NCI-H1930 (cell line): ENCODE results near the gene NNMT.
A peak's percentile ranks its signal among the peaks of the same experiment; 100 is the strongest.

ENCODE experiments used
- DNase-seq, 2 experiments: peaks; one replicate each; lab custom pipeline; 2025; lab: John Stamatoyannopoulos, UW

The NNMT gene

DNA sequence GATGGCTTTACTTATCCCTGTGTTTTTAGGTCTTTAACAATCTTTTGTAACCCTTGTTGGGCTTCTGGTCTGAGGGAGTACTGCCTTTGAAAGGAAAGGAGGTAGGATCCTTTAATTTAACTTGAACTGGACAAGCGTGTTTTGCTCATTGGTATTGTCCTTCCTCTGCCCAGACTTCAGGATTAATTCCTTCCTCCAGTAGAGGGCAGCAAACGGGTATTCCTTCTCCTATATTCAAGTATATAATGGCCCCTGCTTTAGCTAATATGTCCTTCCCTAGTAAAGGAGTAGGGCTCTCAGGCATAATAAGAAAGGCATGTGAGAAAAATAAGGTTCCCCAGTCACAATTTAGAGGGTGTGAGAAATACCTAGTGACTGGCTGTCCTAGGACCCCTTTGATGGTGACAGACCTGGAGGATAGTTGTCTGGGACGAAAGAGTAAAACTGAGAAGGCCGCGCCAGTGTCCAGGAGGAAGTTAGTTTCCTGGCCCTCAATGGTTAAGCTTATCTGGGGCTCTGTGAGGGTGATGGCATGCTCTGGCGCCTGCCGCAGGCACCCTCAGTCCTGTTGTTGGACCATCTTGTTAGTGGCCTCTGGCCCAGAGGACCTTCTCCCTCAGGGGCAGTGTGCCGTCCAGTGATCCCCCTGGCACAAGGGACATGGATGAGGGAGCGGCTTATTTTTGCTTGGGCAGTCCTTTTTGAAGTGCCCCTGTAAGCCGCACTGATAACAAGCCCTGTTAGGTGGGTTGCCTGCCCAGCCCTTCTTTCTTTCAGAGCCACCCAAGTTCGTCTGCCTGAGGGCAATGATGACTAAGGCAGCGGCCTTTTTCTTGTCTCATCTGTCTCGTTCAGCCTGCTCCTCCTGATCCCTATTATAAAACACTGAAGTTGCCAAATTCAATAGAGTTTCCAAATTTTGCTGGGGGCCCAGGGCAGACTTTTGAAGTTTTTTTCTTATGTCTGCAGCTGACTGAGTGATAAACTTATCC lies 52.3 kb downstream of the NNMT start:
- peak in 1 of 2 experiments; percentile 4 for DNase-seq

DNA sequence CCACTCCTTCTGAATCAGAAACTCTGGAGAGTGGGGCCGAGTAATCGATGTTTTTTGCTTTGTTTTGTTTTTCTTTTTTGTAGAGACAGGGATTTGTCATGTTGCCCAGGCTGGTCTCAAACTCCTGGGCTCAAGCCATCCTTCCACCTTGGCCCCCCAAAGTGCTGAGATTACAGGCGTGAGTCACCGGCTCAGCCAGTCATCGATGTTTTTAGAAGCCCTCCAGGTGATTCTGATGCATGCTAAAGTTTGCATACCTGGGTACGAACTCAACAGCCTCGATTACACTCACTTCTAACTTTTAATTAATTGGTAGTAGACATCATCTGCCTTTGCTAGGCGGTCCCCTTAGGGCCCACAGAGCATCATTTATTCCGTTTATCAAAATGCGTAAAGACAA lies 53.8 kb downstream of the NNMT start:
- DNase-seq = no peak

DNA sequence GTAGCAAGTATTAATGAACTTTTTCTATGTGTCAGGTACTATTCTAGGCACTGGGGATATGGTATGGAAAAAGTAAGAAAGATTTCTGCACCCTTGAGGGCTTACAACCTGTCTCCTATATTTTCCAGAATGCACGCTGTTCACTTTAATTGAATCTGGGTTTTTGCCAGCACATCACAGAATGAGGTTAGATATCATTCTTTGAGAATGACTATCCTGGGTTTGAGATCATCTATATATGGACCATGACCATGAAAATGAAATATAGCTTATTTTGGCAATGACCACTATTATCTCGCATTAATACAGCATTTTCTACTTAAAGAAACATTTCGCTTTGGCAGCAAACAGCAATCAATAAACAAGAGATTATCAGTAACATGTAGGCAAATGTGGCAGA lies 57.2 kb downstream of the NNMT start:
- no peak for DNase-seq

DNA sequence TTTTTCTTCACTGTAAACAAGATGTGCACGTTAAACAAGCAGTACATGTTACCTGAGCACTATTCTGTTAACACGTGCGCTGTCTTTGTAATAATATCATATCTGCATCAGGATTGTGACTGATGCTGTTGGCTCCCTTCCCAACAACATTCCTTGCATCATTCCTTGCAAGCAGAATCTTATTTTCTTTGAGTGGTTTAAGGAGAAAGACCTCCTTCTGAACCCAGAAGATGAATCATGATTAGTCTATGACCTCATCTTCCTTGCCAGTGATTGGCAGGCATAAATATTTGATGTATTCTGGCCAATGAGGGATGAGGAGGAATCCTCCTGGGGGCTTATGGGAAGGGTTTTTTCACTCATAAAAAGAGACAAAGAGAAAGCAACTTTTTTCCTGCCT lies 57.9 kb downstream of the NNMT start:
- no peak for DNase-seq

DNA sequence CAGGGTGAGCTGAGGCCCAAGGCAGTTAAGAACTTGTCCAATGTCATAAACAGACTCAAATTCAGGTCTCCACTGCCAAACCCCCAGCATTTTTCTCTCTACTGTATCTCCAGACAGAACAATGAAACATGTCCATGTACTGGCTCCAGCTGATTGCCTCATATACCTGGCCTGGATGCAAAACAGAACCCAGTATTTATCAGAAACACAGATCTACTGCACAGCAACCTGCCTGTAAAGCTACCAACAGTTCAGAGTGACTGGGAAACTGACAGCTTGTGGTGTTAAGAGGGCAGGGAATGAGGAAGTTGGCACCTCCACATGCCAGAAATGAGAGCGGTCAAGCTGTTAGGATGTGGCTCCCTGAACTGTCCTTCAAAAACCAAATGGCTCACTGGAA lies 62.5 kb downstream of the NNMT start:
- DNase-seq = no peak

DNA sequence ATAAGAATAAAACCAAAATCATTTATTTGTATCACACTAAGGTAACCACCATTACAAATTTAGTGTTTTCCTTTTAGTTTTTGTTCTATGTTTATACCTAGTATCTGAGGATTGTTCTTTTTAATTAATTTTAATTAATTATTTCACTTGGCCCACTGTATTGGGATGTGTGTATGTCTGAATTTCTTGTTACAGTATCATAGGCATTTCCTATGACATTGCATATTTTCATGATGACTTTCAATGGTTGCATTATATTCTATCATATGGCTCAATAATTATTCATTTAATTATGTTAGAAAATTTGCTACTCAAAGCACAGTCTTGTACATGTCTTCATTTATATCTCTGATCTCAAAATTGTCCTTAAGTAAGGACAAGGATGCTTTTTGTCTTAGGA lies 63.1 kb downstream of the NNMT start:
- DNase-seq = no peak

DNA sequence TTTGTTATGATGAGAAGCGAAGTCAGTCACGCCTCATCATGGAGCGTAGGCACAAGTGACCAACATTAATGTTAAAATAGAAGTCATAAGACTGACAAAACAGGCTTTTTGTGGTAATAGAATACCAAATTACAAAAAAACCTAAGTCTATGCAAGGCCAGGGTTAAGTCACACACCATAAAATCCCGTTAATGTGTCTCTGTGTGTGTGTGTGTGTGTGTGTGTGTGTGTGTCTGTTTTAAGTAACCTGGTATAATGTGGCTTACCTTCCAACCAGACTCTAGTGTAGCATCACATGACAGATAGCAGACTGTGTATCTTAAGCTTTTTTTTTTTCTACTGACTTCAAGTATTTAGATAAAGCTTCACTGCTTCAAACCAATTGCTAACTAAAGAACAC lies 66.1 kb downstream of the NNMT start:
- DNase-seq = no peak

DNA sequence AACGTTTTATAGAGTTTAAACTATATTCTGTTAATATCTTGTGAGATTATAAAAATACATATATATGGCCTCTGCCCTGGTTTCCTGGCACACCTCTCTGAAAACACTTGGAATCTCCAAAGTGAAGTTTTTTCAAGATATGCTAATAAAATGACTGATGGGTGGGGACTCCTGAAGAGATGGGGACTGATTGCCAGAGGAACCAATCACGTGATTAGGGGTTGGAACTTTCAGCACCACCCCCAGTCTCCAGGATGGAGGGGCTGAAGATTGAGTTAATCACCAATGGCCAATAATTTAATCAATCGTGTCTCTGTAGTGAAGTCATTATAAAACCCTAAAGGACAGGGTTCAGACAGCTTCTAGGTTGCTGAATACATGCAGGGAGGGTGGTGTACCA lies 66.8 kb downstream of the NNMT start:
- no peak for DNase-seq
